K562 (cell line): ENCODE results near the gene CNTD1.

ENCODE experiments used
- AFF4 ChIP-seq: sonication (generic); formaldehyde crosslinking; IDR thresholded peaks from 2 replicates; pipeline ENCODE4 v1.8.0; 2023; ENCODE audit warnings: mild to moderate bottlenecking, missing genetic modification reagents
- BACH1 ChIP-seq: fragments of 200-800 bp; sonication (Bioruptor generic); IDR thresholded peaks from 2 replicates; pipeline ENCODE4 v1.6.1; 2016; ENCODE audit warnings: missing genetic modification characterization, missing compliant biosample characterization
- CTCF ChIP-seq, 3 experiments: IDR thresholded peaks in 2 of 3; conservative IDR thresholded peaks in 1 of 3; 2 replicates each; pipeline ENCODE4 v1.5.1; 2011 to 2012; ENCODE audit warnings: low read length in 3 of 3, mild to moderate bottlenecking in 3 of 3, control low read depth in 2 of 3, improper control_type of control experiment in 1 of 3, inconsistent platforms in 1 of 3, low read depth in 1 of 3, mixed read lengths in 1 of 3, moderate library complexity in 1 of 3; ENCODE audit not compliant: insufficient read depth in 2 of 3
- DACH1 ChIP-seq: fragments of 450-650 bp; IDR thresholded peaks from 2 replicates; pipeline ENCODE4 v1.6.1; 2018; ENCODE audit not compliant: partially characterized antibody
- NFRKB ChIP-seq: fragments of 450-650 bp; IDR thresholded peaks from 2 replicates; pipeline ENCODE4 v1.6.1; 2016; ENCODE audit warnings: low read depth
- RUNX1 ChIP-seq: sonication (generic); IDR thresholded peaks from 2 replicates; pipeline ENCODE4 v1.6.1; 2016; ENCODE audit warnings: antibody characterized with exemption, low read depth
- SMC3 ChIP-seq: conservative IDR thresholded peaks from 2 replicates; pipeline ENCODE4 v1.6.1; 2011; ENCODE audit warnings: low read depth, low read length, improper control_type of control experiment; ENCODE audit not compliant: insufficient read depth
- YBX1 ChIP-seq: fragments of 450-650 bp; IDR thresholded peaks from 2 replicates; pipeline ENCODE4 v1.7.1; 2016; ENCODE audit warnings: mild to moderate bottlenecking
- ZBTB33 ChIP-seq: sonication (generic); formaldehyde crosslinking; IDR thresholded peaks from 2 replicates; pipeline ENCODE4 v1.8.1; 2023; ENCODE audit warnings: mild to moderate bottlenecking, missing genetic modification reagents
- ZKSCAN8 ChIP-seq: fragments of 200-800 bp; sonication (Bioruptor generic); IDR thresholded peaks from 2 replicates; pipeline ENCODE4 v1.6.1; 2016; ENCODE audit warnings: missing genetic modification characterization, missing compliant biosample characterization
- ZNF561 ChIP-seq: fragments of 450-650 bp; formaldehyde crosslinking; conservative IDR thresholded peaks from 2 replicates; pipeline ENCODE4 v1.4.0; 2020; ENCODE audit warnings: mild to moderate bottlenecking, moderate library complexity
- ZNF592 ChIP-seq: fragments of 450-650 bp; IDR thresholded peaks from 2 replicates; pipeline ENCODE4 v1.6.1; 2017; ENCODE audit warnings: antibody characterized with exemption, mild to moderate bottlenecking

- TF ChIP-seq ZNF561 (CRISPR knock-in tag): no peak
- no peak for TF ChIP-seq ZBTB33 (CRISPR knock-in tag)
- 0 out of 2 replicates have a peak, but pooled peaks have one; percentile 10 for TF ChIP-seq SMC3
- peak; percentile 69 for TF ChIP-seq ZNF592
- no peak for TF ChIP-seq YBX1
- TF ChIP-seq BACH1 (tag): no peak
- TF ChIP-seq CTCF (IDR thresholded peaks at IDR 0.05 in 2 of 3, conservative IDR thresholded peaks at IDR 0.05 in 1 of 3; ENCODE audit: insufficient read depth in 2 of 3, low read depth in 1 of 3, low read length in 3 of 3): no peak
- TF ChIP-seq NFRKB: peak; percentile 77; the same call in 1 of the 2 replicates
- TF ChIP-seq AFF4 (CRISPR knock-in tag): no peak
- no peak for TF ChIP-seq ZKSCAN8 (CRISPR knock-in tag)
- 0 out of 2 replicates have a peak, but pooled peaks have one; percentile 23 for TF ChIP-seq RUNX1
- TF ChIP-seq DACH1: no peak
Observed at GRCh38 chr17:42798383-42799380, at the start of gene CNTD1, which contains the start of gene COA3.
